NT2/D1 (cell line): ENCODE measurements around the gene ZNF79.

ENCODE experiments used
- SUZ12 ChIP-seq: IDR thresholded peaks from 2 replicates; pipeline ENCODE4 v1.6.1; 2011; ENCODE audit not compliant: insufficient read length, insufficient read depth; ENCODE audit errors: extremely low read depth
- YY1 ChIP-seq: IDR thresholded peaks from 2 replicates; pipeline ENCODE4 v1.6.1; 2011; ENCODE audit not compliant: insufficient read length, insufficient read depth

- TF ChIP-seq SUZ12, result no peak
- TF ChIP-seq YY1, result no peak
Measured at GRCh38 chr9:127386981-127387380, 37.2 kb upstream of the ZNF79 start.
